CD8-positive, alpha-beta memory T cell (primary cell): Measurements from ENCODE around the gene AGGF1. TPM values are rescaled to one million over a fixed set of nuclear protein-coding genes. Genes with fewer than 3 reads are reported as not detected.
"Not testable (repeated sequence)": the region's sequence is repeated elsewhere in the genome, so short reads cannot be mapped to it uniquely, and the experiment has no call there.

Source experiments
- CTCF ChIA-PET: fragments of 350-600 bp; sonication (Branson Sonifier 250); formaldehyde crosslinking; loops from one replicate; lab custom pipeline; 2021; ENCODE audit warnings: antibody characterized with exemption; lab: Charles Lee
- POLR2A ChIA-PET: fragments of 350-600 bp; sonication (Branson Sonifier 250); formaldehyde crosslinking; loops from one replicate; lab custom pipeline; 2021; ENCODE audit warnings: antibody characterized with exemption; lab: Charles Lee
- DNase-seq, 5 donors: peaks; one replicate each; pipeline versions ENCODE4 v3.0.0 to v3.0.0-alpha.2; 2020 to 2022; ENCODE audit warnings: mixed read lengths in 1 of 5
- H3K27ac ChIP-seq: one replicate; pipeline ENCODE4 v1.7.0; 2013; ENCODE audit warnings: low read depth, mild to moderate bottlenecking, low read length, moderate library complexity
- H3K27me3 ChIP-seq: 2 replicates; pipeline ENCODE4 v1.7.0; 2013; ENCODE audit warnings: low read length, mild to moderate bottlenecking; ENCODE audit not compliant: insufficient read depth, poor library complexity, severe bottlenecking
- H3K36me3 ChIP-seq: 2 replicates; pipeline ENCODE4 v1.7.0; 2013; ENCODE audit warnings: mild to moderate bottlenecking, low read length, moderate library complexity; ENCODE audit not compliant: insufficient read depth
- H3K4me1 ChIP-seq: 2 replicates; pipeline ENCODE4 v1.7.0; 2013; ENCODE audit warnings: mild to moderate bottlenecking, low read length, moderate library complexity; ENCODE audit not compliant: insufficient read depth
- H3K4me3 ChIP-seq: 2 replicates; pipeline ENCODE4 v1.7.0; 2013; ENCODE audit warnings: mild to moderate bottlenecking, low read length
- H3K9me3 ChIP-seq: 2 replicates; pipeline ENCODE4 v1.7.0; 2013; ENCODE audit warnings: mild to moderate bottlenecking, low read length
- H3K27ac Mint-ChIP-seq, 8 donors: one replicate each; pipeline ENCODE4 v1.8.0; 2020 to 2021; ENCODE audit warnings: mixed read lengths in 8 of 8, mild to moderate bottlenecking in 6 of 8, inconsistent platforms in 3 of 8, moderate library complexity in 3 of 8
- H3K27me3 Mint-ChIP-seq, 2 donors: one replicate each; pipeline ENCODE4 v1.8.0; 2020 to 2021; ENCODE audit warnings: mixed read lengths in 2 of 2, mild to moderate bottlenecking in 1 of 2, moderate library complexity in 1 of 2
- H3K36me3 Mint-ChIP-seq, 3 donors: one replicate each; pipeline ENCODE4 v1.8.0; 2020 to 2021; ENCODE audit warnings: mixed read lengths in 3 of 3, inconsistent platforms in 1 of 3, mild to moderate bottlenecking in 1 of 3
- H3K4me1 Mint-ChIP-seq, 3 donors: one replicate each; pipeline ENCODE4 v1.8.0; 2020 to 2021; ENCODE audit warnings: mixed read lengths in 3 of 3, inconsistent platforms in 1 of 3, mild to moderate bottlenecking in 1 of 3
- H3K4me3 Mint-ChIP-seq, 7 donors: one replicate each; pipeline ENCODE4 v1.8.0; 2020 to 2021; ENCODE audit warnings: mixed read lengths in 7 of 7, mild to moderate bottlenecking in 6 of 7, moderate library complexity in 4 of 7, inconsistent platforms in 2 of 7
- H3K9me3 Mint-ChIP-seq, 5 donors: one replicate each; pipeline ENCODE4 v1.8.0; 2020 to 2022; ENCODE audit warnings: mixed read lengths in 5 of 5, mild to moderate bottlenecking in 3 of 5, moderate library complexity in 2 of 5, inconsistent platforms in 1 of 5
- polyA plus RNA-seq: library from polyadenylated mRNA; unstranded; fragments of 300-500 nt; fragmentation: Illumina TruSeq; gene quantifications from one replicate; pipeline ENCODE4 v1.2.3, GENCODE V29; 2021
- total RNA-seq, 2 experiments: library from RNA; stranded (reverse); gene quantifications; one replicate each; pipeline ENCODE4 v1.2.3, GENCODE V29; 2021

Gene AGGF1
- 10 to 100 TPM; 31.1 to 35.1 TPM for total RNA-seq
- polyA plus RNA-seq, result 30.2 TPM

DNA sequence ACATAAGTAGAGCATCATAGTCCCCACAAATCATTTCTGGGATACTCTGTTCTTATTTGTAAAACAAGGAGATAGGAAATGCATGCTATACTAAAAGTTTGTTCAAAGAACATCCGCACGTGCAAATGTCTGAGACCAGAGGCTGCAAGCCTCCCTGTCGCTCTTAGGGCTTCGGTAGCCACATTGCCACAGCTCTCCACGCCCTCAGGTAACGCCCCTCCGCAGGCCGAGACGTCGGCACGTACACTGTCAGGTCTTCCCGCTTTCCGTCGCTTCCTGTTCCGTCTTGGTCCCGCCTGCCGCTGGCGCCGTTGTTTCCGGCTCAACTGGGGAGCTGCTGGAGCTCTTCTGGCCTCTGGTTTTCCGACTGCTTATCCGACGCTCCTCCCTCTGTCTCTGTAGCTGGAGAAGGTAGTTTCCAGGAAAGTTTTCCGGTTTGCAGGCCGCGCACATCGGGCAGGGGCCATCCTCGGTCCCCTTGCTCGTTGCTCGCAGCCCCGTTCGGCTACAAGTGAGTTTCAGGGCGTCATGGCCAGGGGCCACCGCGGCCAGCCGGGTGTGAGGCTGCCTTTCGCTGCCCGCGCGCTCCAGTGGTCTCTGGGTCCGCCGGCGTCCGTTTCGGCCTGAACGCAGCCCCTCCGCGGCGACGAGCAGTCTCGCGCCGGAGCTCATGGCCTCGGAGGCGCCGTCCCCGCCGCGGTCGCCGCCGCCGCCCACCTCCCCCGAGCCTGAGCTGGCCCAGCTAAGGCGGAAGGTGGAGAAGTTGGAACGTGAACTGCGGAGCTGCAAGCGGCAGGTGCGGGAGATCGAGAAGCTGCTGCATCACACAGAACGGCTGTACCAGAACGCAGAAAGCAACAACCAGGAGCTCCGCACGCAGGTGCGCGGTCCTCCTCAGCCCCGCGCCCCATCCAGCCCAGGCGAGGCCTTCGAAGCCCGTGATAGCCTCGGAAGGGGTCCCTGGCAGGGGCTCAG, at the start of gene AGGF1:
TSS of gene AGGF1 (plus strand) at position 308 of the 975 bp plus-strand sequence. CDS start at position 671, 363 bp downstream.
- Histone ChIP-seq H3K27me3 (no peaks in the 10 kb centered on the region), H3K36me3 (peaks cover 5% of the 10 kb centered on the region), H3K4me1 (peaks cover 23% of the 10 kb centered on the region), H3K27ac (peak within 1 kb of the TSS; percentile 69), H3K9me3 (peaks cover 6% of the 10 kb centered on the region), H3K4me3 (peak within 1 kb of the TSS; percentile 90)
- H3K36me3 Mint-ChIP-seq, result peaks cover 5 to 21% (median 13%) of the 10 kb centered on the region in 3 donors
- ChIA-PET POLR2A (interaction anchor here (0.6 to 1.9 kb wide), 4 partner anchors 56 to 462 kb away, joined by 4 to 5 read pairs (median 4); partner anchors contain the start of genes WDR41 and ZBED3), CTCF (interaction anchor here (1.5 to 1.9 kb wide), 3 partner anchors 47 to 462 kb away, joined by 5 to 8 read pairs (median 6); partner anchors contain the start of gene WDR41)
- peaks cover 29 to 57% (median 54%) of the 10 kb centered on the region in 3 donors for H3K4me1 Mint-ChIP-seq
- H3K27me3 Mint-ChIP-seq, result peaks cover 0 to 4% of the 10 kb centered on the region in 2 donors
- DNase-seq, result peak; percentile 82 to 93 (median 88)
- H3K4me3 Mint-ChIP-seq, result peak within 1 kb of the TSS; percentile 82 to 97 (median 92)
- peaks cover 0 to 12% (median 9%) of the 10 kb centered on the region in 5 donors for H3K9me3 Mint-ChIP-seq
- peak within 1 kb of the TSS; percentile 67 to 97 (median 94) for H3K27ac Mint-ChIP-seq

DNA sequence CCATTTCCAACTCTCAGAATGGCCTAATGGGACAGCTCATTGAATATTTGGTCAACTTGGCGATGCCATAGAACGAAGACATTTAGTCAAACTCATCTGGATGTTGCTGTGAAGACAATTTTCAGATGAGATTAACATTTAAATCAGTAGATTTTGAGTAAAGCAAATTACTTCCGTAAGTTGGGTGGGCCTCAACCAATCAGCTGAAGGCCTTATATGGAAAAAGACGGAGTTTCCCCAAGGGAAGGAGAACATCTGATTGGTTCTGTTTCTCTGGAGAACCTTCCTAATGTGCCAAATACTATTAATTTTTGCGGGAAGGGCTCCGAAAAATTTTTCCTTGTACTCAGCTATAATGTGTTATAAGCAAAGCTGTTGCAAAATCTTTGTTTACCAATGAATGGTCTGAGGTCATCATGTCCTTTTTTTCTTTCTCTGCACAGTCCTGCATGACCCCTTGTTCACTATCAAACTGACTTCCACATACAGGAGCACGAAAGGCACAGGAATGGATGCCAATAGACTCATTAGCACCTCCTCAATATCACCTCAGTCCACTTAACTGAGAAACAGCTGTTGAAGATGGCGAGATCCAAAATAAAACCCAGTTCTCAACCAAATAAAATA, 49.6 kb upstream of the AGGF1 start:
- H3K4me3 Mint-ChIP-seq, result no peak overlapping the region
- H3K27me3 Mint-ChIP-seq, result peaks cover 4 to 15% of the 10 kb centered on the region in 2 donors
- no peak for DNase-seq
- Histone ChIP-seq H3K4me1 (no peaks in the 10 kb centered on the region), H3K36me3 (no peaks in the 10 kb centered on the region), H3K9me3 (no peaks in the 10 kb centered on the region), H3K27me3 (no peaks in the 10 kb centered on the region), H3K27ac (no peak overlapping the region), H3K4me3 (no peak overlapping the region)
- ChIA-PET POLR2A (no interaction called here), CTCF (no interaction called here)
- H3K27ac Mint-ChIP-seq, result no peak overlapping the region
- no peaks in the 10 kb centered on the region for H3K4me1 Mint-ChIP-seq
- H3K9me3 Mint-ChIP-seq, result no peaks in the 10 kb centered on the region
- no peaks in the 10 kb centered on the region for H3K36me3 Mint-ChIP-seq

- no peak overlapping the region for H3K4me3 Mint-ChIP-seq
- H3K9me3 Mint-ChIP-seq, result no peaks in the 10 kb centered on the region
- Histone ChIP-seq H3K4me1 (no peaks in the 10 kb centered on the region), H3K27ac (no peak overlapping the region), H3K36me3 (no peaks in the 10 kb centered on the region), H3K9me3 (no peaks in the 10 kb centered on the region), H3K27me3 (no peaks in the 10 kb centered on the region), H3K4me3 (no peak overlapping the region)
- ChIA-PET CTCF (no interaction called here), POLR2A (no interaction called here)
- H3K36me3 Mint-ChIP-seq, result no peaks in the 10 kb centered on the region
- no peaks in the 10 kb centered on the region for H3K4me1 Mint-ChIP-seq
- no peak for DNase-seq
- H3K27me3 Mint-ChIP-seq, result peaks cover 4 to 8% of the 10 kb centered on the region in 2 donors
- H3K27ac Mint-ChIP-seq, result no peak overlapping the region
Observed at GRCh38 chr5:76982450-76982849, 47.8 kb upstream of the AGGF1 start.

DNA sequence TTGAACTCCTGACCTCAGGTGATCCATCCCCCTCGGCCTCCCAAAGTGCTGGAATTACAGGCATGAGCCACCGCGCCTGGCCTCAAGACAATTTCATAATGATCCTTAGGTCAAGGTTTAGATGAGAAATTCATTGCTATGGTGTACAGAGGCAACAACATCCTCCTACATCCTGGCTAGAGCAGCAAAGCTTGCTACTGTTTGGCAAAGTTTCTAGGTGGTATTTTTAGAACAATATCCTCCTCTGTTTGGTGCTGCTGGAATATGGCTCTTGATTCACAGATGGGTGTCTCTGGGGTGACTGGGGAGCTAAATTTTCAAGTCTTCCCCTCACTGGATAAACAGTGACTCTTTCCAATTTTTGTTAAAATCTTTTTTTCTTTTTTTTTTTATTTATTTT, 46.7 kb upstream of the AGGF1 start:
- Mint-ChIP-seq H3K27me3 (peaks cover 4 to 8% of the 10 kb centered on the region in 2 donors), H3K36me3 (no peaks in the 10 kb centered on the region), H3K4me1 (no peaks in the 10 kb centered on the region), H3K4me3 (no peak overlapping the region), H3K9me3 (no peaks in the 10 kb centered on the region), H3K27ac (no peak overlapping the region)
- DNase-seq, result no peak
- no peaks in the 10 kb centered on the region for H3K36me3 ChIP-seq
- ChIA-PET POLR2A (no interaction called here), CTCF (no interaction called here)
- H3K9me3 ChIP-seq, result no peaks in the 10 kb centered on the region
- H3K27ac ChIP-seq, result no peak overlapping the region
- H3K4me1 ChIP-seq, result no peaks in the 10 kb centered on the region
- no peak overlapping the region for H3K4me3 ChIP-seq
- no peaks in the 10 kb centered on the region for H3K27me3 ChIP-seq

- Mint-ChIP-seq H3K4me3 (no peak overlapping the region), H3K9me3 (no peaks in the 10 kb centered on the region), H3K27me3 (peaks cover 0 to 4% of the 10 kb centered on the region in 2 donors), H3K36me3 (no peaks in the 10 kb centered on the region), H3K4me1 (no peaks in the 10 kb centered on the region), H3K27ac (peak overlapping the region in 1 of 8 donors; percentile 4)
- no peaks in the 10 kb centered on the region for H3K27me3 ChIP-seq
- no peaks in the 10 kb centered on the region for H3K9me3 ChIP-seq
- no peak overlapping the region for H3K4me3 ChIP-seq
- ChIA-PET POLR2A (no interaction called here), CTCF (interaction anchor here (1.2 kb wide), 1 partner anchor 11 kb away, joined by 3 read pairs; no protein-coding TSS in a partner anchor)
- no peaks in the 10 kb centered on the region for H3K36me3 ChIP-seq
- H3K4me1 ChIP-seq, result no peaks in the 10 kb centered on the region
- no peak overlapping the region for H3K27ac ChIP-seq
- DNase-seq, result no peak
Observed at GRCh38 chr5:76986825-76987526, 43.2 kb upstream of the AGGF1 start.

DNA sequence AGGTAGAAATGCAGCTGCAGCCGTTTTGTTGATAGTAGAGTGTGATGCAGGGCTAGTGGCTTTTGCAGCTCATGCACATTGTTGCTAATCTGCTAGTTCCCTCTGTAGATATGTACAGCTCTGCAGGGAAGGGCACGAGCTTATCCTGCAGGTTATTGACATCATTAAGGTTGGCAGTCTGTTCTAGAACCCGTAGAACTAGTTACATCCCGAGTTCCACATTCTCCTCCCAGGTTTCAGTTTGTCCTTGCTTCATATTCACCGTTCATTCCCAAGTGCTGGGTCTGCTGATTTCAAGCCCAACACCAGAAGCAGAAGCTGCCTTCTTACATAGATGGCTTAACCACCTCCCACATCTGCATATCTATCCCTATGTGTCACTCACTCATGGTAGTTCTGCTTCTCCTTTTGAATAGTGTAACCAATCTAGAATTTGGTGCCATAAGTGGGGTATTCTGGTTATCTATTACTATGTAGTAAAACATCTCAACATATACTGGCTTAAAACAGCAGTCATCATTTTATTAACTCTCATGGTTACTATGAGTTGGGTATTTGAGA, 39.2 kb upstream of the AGGF1 start:
- no peaks in the 10 kb centered on the region for H3K27me3 ChIP-seq
- CTCF ChIA-PET, result no interaction called here
- H3K27ac ChIP-seq, result no peak overlapping the region
- no peak for DNase-seq
- H3K27me3 Mint-ChIP-seq, result peaks cover 0 to 15% of the 10 kb centered on the region in 2 donors
- H3K36me3 Mint-ChIP-seq, result no peaks in the 10 kb centered on the region
- no peaks in the 10 kb centered on the region for H3K9me3 ChIP-seq
- no peak overlapping the region for H3K4me3 ChIP-seq
- no peaks in the 10 kb centered on the region for H3K9me3 Mint-ChIP-seq
- POLR2A ChIA-PET, result no interaction called here
- peak overlapping the region in 1 of 8 donors; percentile 7 for H3K27ac Mint-ChIP-seq
- no peaks in the 10 kb centered on the region for H3K36me3 ChIP-seq
- H3K4me1 ChIP-seq, result no peaks in the 10 kb centered on the region
- no peak overlapping the region for H3K4me3 Mint-ChIP-seq
- no peaks in the 10 kb centered on the region for H3K4me1 Mint-ChIP-seq

- H3K4me1 Mint-ChIP-seq, CTCF ChIA-PET, H3K36me3 ChIP-seq, H3K27me3 ChIP-seq, H3K9me3 Mint-ChIP-seq, H3K4me3 Mint-ChIP-seq, H3K9me3 ChIP-seq, POLR2A ChIA-PET, DNase-seq, H3K4me3 ChIP-seq, H3K4me1 ChIP-seq, H3K27ac Mint-ChIP-seq, H3K36me3 Mint-ChIP-seq, H3K27ac ChIP-seq: not testable (repeated sequence)
- H3K27me3 Mint-ChIP-seq, result peaks cover 4 to 25% of the 10 kb centered on the region in 2 donors
Observed at GRCh38 chr5:76993436-76993835, 36.8 kb upstream of the AGGF1 start.
